Tibial nerve (tissue), 4 donors: ENCODE data around the gene GPR35. TPM values are rescaled to one million over a fixed set of nuclear protein-coding genes. Genes with fewer than 3 reads are reported as not detected.

Experiments
- DNase-seq, 2 donors: peaks; one replicate each; pipeline ENCODE4 v3.0.0-alpha.2; 2019; ENCODE audit warnings: low spot score in 2 of 2
- H3K27ac ChIP-seq, 4 donors: fragments of 200-600 bp; sonication (generic) in 3 of 4; one replicate each; pipeline ENCODE4 v1.5.1; 2017 to 2019; ENCODE audit warnings: mild to moderate bottlenecking in 1 of 4
- H3K27me3 ChIP-seq, 2 donors: fragments of 200-600 bp; sonication (generic) in 1 of 2; one replicate each; pipeline versions ENCODE4 v1.5.1 to v1.6.0; 2017 to 2019
- H3K36me3 ChIP-seq, 3 donors: fragments of 200-600 bp; sonication (generic); one replicate each; pipeline ENCODE4 v1.5.1; 2018 to 2019
- H3K4me1 ChIP-seq, 4 donors: fragments of 200-600 bp; sonication (generic) in 3 of 4; one replicate each; pipeline ENCODE4 v1.5.1; 2017 to 2019
- H3K4me3 ChIP-seq, 4 donors: fragments of 200-600 bp; sonication (generic) in 3 of 4; one replicate each; pipeline ENCODE4 v1.5.1; 2017 to 2019; ENCODE audit warnings: mild to moderate bottlenecking in 1 of 4, moderate library complexity in 1 of 4
- H3K9me3 ChIP-seq, 4 donors: fragments of 200-600 bp; sonication (generic) in 3 of 4; one replicate each; pipeline ENCODE4 v1.5.1; 2017 to 2019
- EP300 ChIP-seq, 2 donors: sonication (generic); formaldehyde crosslinking; IDR thresholded peaks; one replicate each; pipeline ENCODE4 v1.6.1; 2017; ENCODE audit warnings: antibody characterized with exemption in 2 of 2, mild to moderate bottlenecking in 1 of 2
- POLR2A ChIP-seq, 2 donors: fragments of 450-650 bp; IDR thresholded peaks; one replicate each; pipeline ENCODE4 v1.6.1; 2017; ENCODE audit warnings: antibody characterized with exemption in 2 of 2, mild to moderate bottlenecking in 2 of 2, moderate library complexity in 2 of 2
- WGBS, 2 donors: methylation state at CpG; one replicate each; pipeline ENCODE4 v1.1.5; 2018; 5-methylcytosine and 5-hydroxymethylcytosine counted together
- total RNA-seq, 4 donors: library from RNA; depleted of rRNA; stranded (reverse); fragments of >200 nt; gene quantifications; one replicate each; pipeline ENCODE4 v1.1.0, GENCODE V29; 2016
- TF ChIP-seq, protein P1 (sequence below), 5 experiments: fragments of 200-600 bp in 3 of 5; fragments of 450-650 bp in 2 of 5; sonication (generic) in 3 of 5; IDR thresholded peaks; one replicate each; pipeline ENCODE4 v1.5.1; 2016 to 2019; ENCODE audit warnings: antibody characterized with exemption in 5 of 5, mild to moderate bottlenecking in 3 of 5, moderate library complexity in 2 of 5

Gene GPR35
- total RNA-seq, 4 donors from 2014 or later, result 0.90 to 8.2 (median 2.0) TPM

DNA sequence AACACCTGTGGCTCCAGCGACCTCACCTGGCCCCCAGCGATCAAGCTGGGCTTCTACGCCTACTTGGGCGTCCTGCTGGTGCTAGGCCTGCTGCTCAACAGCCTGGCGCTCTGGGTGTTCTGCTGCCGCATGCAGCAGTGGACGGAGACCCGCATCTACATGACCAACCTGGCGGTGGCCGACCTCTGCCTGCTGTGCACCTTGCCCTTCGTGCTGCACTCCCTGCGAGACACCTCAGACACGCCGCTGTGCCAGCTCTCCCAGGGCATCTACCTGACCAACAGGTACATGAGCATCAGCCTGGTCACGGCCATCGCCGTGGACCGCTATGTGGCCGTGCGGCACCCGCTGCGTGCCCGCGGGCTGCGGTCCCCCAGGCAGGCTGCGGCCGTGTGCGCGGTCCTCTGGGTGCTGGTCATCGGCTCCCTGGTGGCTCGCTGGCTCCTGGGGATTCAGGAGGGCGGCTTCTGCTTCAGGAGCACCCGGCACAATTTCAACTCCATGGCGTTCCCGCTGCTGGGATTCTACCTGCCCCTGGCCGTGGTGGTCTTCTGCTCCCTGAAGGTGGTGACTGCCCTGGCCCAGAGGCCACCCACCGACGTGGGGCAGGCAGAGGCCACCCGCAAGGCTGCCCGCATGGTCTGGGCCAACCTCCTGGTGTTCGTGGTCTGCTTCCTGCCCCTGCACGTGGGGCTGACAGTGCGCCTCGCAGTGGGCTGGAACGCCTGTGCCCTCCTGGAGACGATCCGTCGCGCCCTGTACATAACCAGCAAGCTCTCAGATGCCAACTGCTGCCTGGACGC lies 4.9 kb downstream of the GPR35 start:
- Histone ChIP-seq H3K9me3 (peaks cover 0 to 17% (median 0%) of the 10 kb centered on the region in 4 donors), H3K4me3 (no peak overlapping the region), H3K27me3 (no peaks in the 10 kb centered on the region), H3K27ac (no peak overlapping the region), H3K4me1 (peaks cover 0 to 7% (median 2%) of the 10 kb centered on the region in 4 donors), H3K36me3 (peaks cover 0 to 12% (median 0%) of the 10 kb centered on the region in 3 donors)
- no peak for DNase-seq
- 95% methylated on average over 32 to 41 of the region's 50 CpGs for WGBS, 2 donors
- TF ChIP-seq EP300 (IDR thresholded peaks at IDR 0.05), result no peak
- TF ChIP-seq POLR2A (IDR thresholded peaks at IDR 0.05), result no peak
- TF ChIP-seq, protein P1, sequence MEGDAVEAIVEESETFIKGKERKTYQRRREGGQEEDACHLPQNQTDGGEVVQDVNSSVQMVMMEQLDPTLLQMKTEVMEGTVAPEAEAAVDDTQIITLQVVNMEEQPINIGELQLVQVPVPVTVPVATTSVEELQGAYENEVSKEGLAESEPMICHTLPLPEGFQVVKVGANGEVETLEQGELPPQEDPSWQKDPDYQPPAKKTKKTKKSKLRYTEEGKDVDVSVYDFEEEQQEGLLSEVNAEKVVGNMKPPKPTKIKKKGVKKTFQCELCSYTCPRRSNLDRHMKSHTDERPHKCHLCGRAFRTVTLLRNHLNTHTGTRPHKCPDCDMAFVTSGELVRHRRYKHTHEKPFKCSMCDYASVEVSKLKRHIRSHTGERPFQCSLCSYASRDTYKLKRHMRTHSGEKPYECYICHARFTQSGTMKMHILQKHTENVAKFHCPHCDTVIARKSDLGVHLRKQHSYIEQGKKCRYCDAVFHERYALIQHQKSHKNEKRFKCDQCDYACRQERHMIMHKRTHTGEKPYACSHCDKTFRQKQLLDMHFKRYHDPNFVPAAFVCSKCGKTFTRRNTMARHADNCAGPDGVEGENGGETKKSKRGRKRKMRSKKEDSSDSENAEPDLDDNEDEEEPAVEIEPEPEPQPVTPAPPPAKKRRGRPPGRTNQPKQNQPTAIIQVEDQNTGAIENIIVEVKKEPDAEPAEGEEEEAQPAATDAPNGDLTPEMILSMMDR (IDR thresholded peaks at IDR 0.05), result no peak

DNA sequence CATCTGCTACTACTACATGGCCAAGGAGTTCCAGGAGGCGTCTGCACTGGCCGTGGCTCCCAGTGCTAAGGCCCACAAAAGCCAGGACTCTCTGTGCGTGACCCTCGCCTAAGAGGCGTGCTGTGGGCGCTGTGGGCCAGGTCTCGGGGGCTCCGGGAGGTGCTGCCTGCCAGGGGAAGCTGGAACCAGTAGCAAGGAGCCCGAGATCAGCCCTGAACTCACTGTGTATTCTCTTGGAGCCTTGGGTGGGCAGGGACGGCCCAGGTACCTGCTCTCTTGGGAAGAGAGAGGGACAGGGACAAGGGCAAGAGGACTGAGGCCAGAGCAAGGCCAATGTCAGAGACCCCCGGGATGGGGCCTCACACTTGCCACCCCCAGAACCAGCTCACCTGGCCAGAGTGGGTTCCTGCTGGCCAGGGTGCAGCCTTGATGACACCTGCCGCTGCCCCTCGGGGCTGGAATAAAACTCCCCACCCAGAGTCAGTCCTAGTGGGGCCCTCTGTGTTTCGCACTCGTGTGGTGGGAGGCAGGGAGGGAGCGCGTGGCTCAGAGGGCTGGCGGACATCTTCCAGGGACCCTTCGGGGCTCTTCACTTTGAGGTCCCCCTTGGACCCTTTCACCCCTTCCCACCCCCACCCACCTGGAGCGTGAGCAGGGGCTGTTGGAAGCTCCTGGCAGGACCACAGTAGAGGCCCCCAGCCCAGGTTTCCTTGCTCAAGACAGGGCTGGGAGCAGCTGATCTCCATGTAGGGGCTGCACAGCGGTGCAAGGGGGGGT lies 5.7 kb downstream of the GPR35 start:
- WGBS, 2 donors, result 94 to 95% methylated on average over 19 of the region's 21 CpGs

DNA sequence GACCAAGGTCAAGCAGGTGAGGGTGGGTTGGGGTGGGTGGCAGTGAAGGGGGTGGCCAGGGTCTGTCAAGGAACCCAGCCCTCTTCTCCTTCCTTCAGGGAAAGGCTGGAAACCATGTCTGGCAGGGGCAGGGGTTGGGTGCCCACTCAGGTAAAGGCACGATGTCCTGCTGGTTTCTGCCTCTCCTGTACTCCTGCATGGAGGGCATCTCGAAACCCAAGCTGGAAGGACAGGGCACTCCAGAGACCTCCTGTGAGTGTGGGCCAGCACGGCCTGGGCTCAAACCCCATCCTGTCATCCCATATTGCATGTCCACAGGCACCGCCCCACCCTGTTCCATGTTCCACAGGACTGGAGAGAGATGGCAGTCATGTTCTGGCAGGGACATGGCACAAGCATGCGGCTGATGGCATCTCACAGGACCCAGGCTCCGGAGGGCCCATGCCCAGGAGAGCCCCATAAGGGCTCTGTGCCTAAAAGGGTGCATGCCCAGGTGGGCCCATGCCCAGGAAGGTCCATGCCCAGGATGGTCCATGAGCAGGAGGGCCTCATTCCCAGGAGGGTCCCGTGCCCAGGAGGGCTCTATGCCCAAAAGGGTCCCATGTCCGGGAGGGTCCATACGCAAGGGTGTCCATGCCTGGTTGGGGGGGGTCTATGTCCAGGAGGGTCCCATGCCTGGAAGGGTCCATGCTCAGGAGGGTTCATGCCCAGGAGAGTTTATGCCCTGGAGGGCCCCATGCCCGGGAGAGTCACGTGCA lies 6.4 kb downstream of the GPR35 start:
- no peak overlapping the region for H3K4me3 ChIP-seq
- peaks cover 0 to 17% (median 0%) of the 10 kb centered on the region in 4 donors for H3K9me3 ChIP-seq
- H3K4me1 ChIP-seq, result peaks cover 0 to 4% (median under 1%) of the 10 kb centered on the region in 4 donors
- no peak overlapping the region for H3K27ac ChIP-seq
- no peak for TF ChIP-seq POLR2A (IDR thresholded peaks at IDR 0.05)
- no peak for TF ChIP-seq EP300 (IDR thresholded peaks at IDR 0.05)
- TF ChIP-seq, protein P1 (IDR thresholded peaks at IDR 0.05), result no peak
- 83 to 89% methylated on average over 6 to 8 of the region's 11 CpGs for WGBS, 2 donors
- peaks cover 0 to 12% (median 0%) of the 10 kb centered on the region in 3 donors for H3K36me3 ChIP-seq
- no peaks in the 10 kb centered on the region for H3K27me3 ChIP-seq
- no peak for DNase-seq

More for the DNA sequence above, 5.7 kb downstream of the GPR35 start:
- Histone ChIP-seq H3K9me3 (peaks cover 0 to 17% (median 0%) of the 10 kb centered on the region in 4 donors), H3K36me3 (peaks cover 0 to 12% (median 0%) of the 10 kb centered on the region in 3 donors), H3K4me3 (no peak overlapping the region), H3K27me3 (no peaks in the 10 kb centered on the region), H3K27ac (no peak overlapping the region), H3K4me1 (peaks cover 0 to 4% (median 0%) of the 10 kb centered on the region in 4 donors)
- DNase-seq, result no peak
- TF ChIP-seq, protein P1 (IDR thresholded peaks at IDR 0.05), result no peak
- TF ChIP-seq POLR2A (IDR thresholded peaks at IDR 0.05) (no peak), EP300 (IDR thresholded peaks at IDR 0.05) (no peak)

DNA sequence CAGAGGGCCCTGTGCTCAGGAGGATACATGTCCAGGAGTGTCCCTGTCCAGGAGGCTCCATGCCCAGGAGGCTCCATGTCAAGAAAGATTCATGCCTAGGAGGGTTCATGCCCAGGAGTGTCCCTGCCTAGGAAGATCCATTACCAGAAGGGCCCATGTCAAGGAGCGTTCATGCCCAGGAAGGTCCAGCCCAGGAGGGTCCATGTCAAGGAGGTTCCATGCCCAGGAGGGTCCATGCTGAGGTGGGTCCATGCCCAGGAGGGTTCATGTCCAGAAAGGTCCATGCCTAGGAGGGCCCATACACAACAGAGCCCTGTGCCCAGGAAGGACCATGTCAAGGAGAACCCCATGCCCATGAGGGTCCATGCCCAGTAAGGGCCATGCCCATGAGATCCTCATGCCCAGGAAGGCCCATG lies 7.0 kb downstream of the GPR35 start:
- H3K27me3 ChIP-seq, result no peaks in the 10 kb centered on the region
- peaks cover 0 to 17% (median 0%) of the 10 kb centered on the region in 4 donors for H3K9me3 ChIP-seq
- H3K36me3 ChIP-seq, result peaks cover 0 to 12% (median 0%) of the 10 kb centered on the region in 3 donors
- H3K4me1 ChIP-seq, result peaks cover 0 to 7% (median 0%) of the 10 kb centered on the region in 4 donors
- H3K4me3 ChIP-seq, result no peak overlapping the region
- H3K27ac ChIP-seq, result no peak overlapping the region
- no peak for TF ChIP-seq POLR2A (IDR thresholded peaks at IDR 0.05)
- TF ChIP-seq, protein P1 (IDR thresholded peaks at IDR 0.05), result no peak
- no peak for TF ChIP-seq EP300 (IDR thresholded peaks at IDR 0.05)
- 100% methylated on average over 1 of the region's 1 CpG for WGBS, 2 donors
- no peak for DNase-seq
